Measurements from ENCODE around the gene PSMD8. TPM values are rescaled to one million over a fixed set of nuclear protein-coding genes. Genes with fewer than 3 reads are reported as not detected.

The PSMD8 gene
- total RNA-seq, 1 donor = 285 TPM

GRCh38 chr19:38421856-38422255 is 47.5 kb downstream of the PSMD8 start:
- Histone ChIP-seq H3K4me3 (ENCODE audit: insufficient read depth, low read length) (no peak overlapping the region), H3K27ac (ENCODE audit: low read depth, low read length) (no peak overlapping the region)

GRCh38 chr19:38422438-38422837 is 48.1 kb downstream of the PSMD8 start:
- no peaks in the 10 kb centered on the region for H3K9me3 ChIP-seq (ENCODE audit: low read depth, low read length)
- no peak overlapping the region for H3K4me3 ChIP-seq (ENCODE audit: insufficient read depth, low read length)
- no peak for TF ChIP-seq CTCF (IDR thresholded peaks at IDR 0.05; ENCODE audit: extremely low read depth, low read depth, low read length)
- no peaks in the 10 kb centered on the region for H4K20me1 ChIP-seq (ENCODE audit: insufficient read depth, low read length)
- no peaks in the 10 kb centered on the region for H3K36me3 ChIP-seq (ENCODE audit: insufficient read depth, low read length)
- H2AFZ ChIP-seq (ENCODE audit: low read length) = no peak overlapping the region
- no peaks in the 10 kb centered on the region for H3K4me1 ChIP-seq (ENCODE audit: insufficient read depth, low read length)
- H3K79me2 ChIP-seq (ENCODE audit: insufficient read depth, low read length) = no peaks in the 10 kb centered on the region
- H3K4me2 ChIP-seq (ENCODE audit: insufficient read depth, low read length) = no peak overlapping the region
- no peak overlapping the region for H3K27ac ChIP-seq (ENCODE audit: low read depth, low read length)
- no peak for DNase-seq (ENCODE audit: insufficient read length, low spot score, missing footprints)
- H3K27me3 ChIP-seq (ENCODE audit: insufficient read depth, low read length) = peaks cover 17% of the 10 kb centered on the region

More at GRCh38 chr19:38421856-38422255, 47.5 kb downstream of the PSMD8 start:
- no peaks in the 10 kb centered on the region for H3K9me3 ChIP-seq (ENCODE audit: low read depth, low read length)
- no peak overlapping the region for H3K4me2 ChIP-seq (ENCODE audit: insufficient read depth, low read length)
- H3K36me3 ChIP-seq (ENCODE audit: insufficient read depth, low read length) = no peaks in the 10 kb centered on the region
- TF ChIP-seq CTCF (IDR thresholded peaks at IDR 0.05; ENCODE audit: extremely low read depth, low read depth, low read length) = no peak
- H3K27me3 ChIP-seq (ENCODE audit: insufficient read depth, low read length) = peaks cover 19% of the 10 kb centered on the region
- no peaks in the 10 kb centered on the region for H3K79me2 ChIP-seq (ENCODE audit: insufficient read depth, low read length)
- H2AFZ ChIP-seq (ENCODE audit: low read length) = no peak overlapping the region
- H3K4me1 ChIP-seq (ENCODE audit: insufficient read depth, low read length) = no peaks in the 10 kb centered on the region
- DNase-seq (ENCODE audit: insufficient read length, low spot score, missing footprints) = no peak
- H4K20me1 ChIP-seq (ENCODE audit: insufficient read depth, low read length) = no peaks in the 10 kb centered on the region

- TF ChIP-seq CTCF (IDR thresholded peaks at IDR 0.05; ENCODE audit: extremely low read depth, low read depth, low read length) = no peak
- Histone ChIP-seq H3K27me3 (ENCODE audit: insufficient read depth, low read length) (peaks cover 6% of the 10 kb centered on the region), H3K4me2 (ENCODE audit: insufficient read depth, low read length) (no peak overlapping the region)
Measured at GRCh38 chr19:38424272-38424671, 49.9 kb downstream of the PSMD8 start.

GRCh38 chr19:38425222-38425809 is 50.9 kb downstream of the PSMD8 start:
- Histone ChIP-seq H3K9me3 (ENCODE audit: low read depth, low read length) (no peaks in the 10 kb centered on the region), H3K27ac (ENCODE audit: low read depth, low read length) (no peak overlapping the region), H2AFZ (ENCODE audit: low read length) (no peak overlapping the region), H3K36me3 (ENCODE audit: insufficient read depth, low read length) (no peaks in the 10 kb centered on the region), H3K27me3 (ENCODE audit: insufficient read depth, low read length) (peaks cover 10% of the 10 kb centered on the region), H3K4me2 (ENCODE audit: insufficient read depth, low read length) (no peak overlapping the region), H4K20me1 (ENCODE audit: insufficient read depth, low read length) (no peaks in the 10 kb centered on the region), H3K4me1 (ENCODE audit: insufficient read depth, low read length) (no peaks in the 10 kb centered on the region), H3K79me2 (ENCODE audit: insufficient read depth, low read length) (no peaks in the 10 kb centered on the region), H3K4me3 (ENCODE audit: insufficient read depth, low read length) (no peak overlapping the region)
- DNase-seq (ENCODE audit: insufficient read length, low spot score, missing footprints) = no peak
- no peak for TF ChIP-seq CTCF (IDR thresholded peaks at IDR 0.05; ENCODE audit: extremely low read depth, low read depth, low read length)

More at GRCh38 chr19:38424272-38424671, 49.9 kb downstream of the PSMD8 start:
- Histone ChIP-seq H3K4me3 (ENCODE audit: insufficient read depth, low read length) (no peak overlapping the region), H3K9me3 (ENCODE audit: low read depth, low read length) (no peaks in the 10 kb centered on the region), H3K4me1 (ENCODE audit: insufficient read depth, low read length) (no peaks in the 10 kb centered on the region), H3K79me2 (ENCODE audit: insufficient read depth, low read length) (no peaks in the 10 kb centered on the region), H3K36me3 (ENCODE audit: insufficient read depth, low read length) (no peaks in the 10 kb centered on the region), H2AFZ (ENCODE audit: low read length) (no peak overlapping the region), H4K20me1 (ENCODE audit: insufficient read depth, low read length) (no peaks in the 10 kb centered on the region), H3K27ac (ENCODE audit: low read depth, low read length) (no peak overlapping the region)
- DNase-seq (ENCODE audit: insufficient read length, low spot score, missing footprints) = no peak
